Bronchial epithelial cell (primary cell): ENCODE data around the gene KSR1. TPM values are rescaled to one million over a fixed set of nuclear protein-coding genes. Genes with fewer than 3 reads are reported as not detected.
A peak's percentile ranks its signal among the peaks of the same experiment; 100 is the strongest.

Experiments used
- DNase-seq: peaks from one replicate; pipeline ENCODE4 v3.0.0-alpha.2; 2010; ENCODE audit warnings: low read depth
- FAIRE-seq: peaks from 2 replicates; lab custom pipeline; 2011; peaks lifted over from hg19 to GRCh38; lab: Jason Lieb, UNC
- H3K27me3 ChIP-seq: 2 replicates; pipeline ENCODE4 v1.5.1; 2011; ENCODE audit warnings: low read length; ENCODE audit not compliant: control insufficient read depth, insufficient read depth
- H3K36me3 ChIP-seq: 2 replicates; pipeline ENCODE4 v1.5.1; 2011; ENCODE audit warnings: low read length; ENCODE audit not compliant: control insufficient read depth, insufficient read depth
- H3K4me3 ChIP-seq: 2 replicates; pipeline ENCODE4 v1.5.1; 2011; ENCODE audit warnings: mild to moderate bottlenecking, low read depth, low read length, control low read depth
- total RNA-seq: library from RNA; depleted of rRNA; stranded (reverse); fragments of >200 nt; gene quantifications from 2 replicates; pipeline ENCODE4 v1.2.1, GENCODE V29; 2014
- TF ChIP-seq, protein P1 (sequence below): IDR thresholded peaks from 2 replicates; pipeline ENCODE4 v1.5.1; 2011; ENCODE audit warnings: mild to moderate bottlenecking, moderate library complexity, low read length, control low read depth, inconsistent platforms; ENCODE audit not compliant: insufficient read depth, severe bottlenecking

Gene KSR1
- total RNA-seq, 1 donor from 2014 or later = 0.53 TPM

DNA sequence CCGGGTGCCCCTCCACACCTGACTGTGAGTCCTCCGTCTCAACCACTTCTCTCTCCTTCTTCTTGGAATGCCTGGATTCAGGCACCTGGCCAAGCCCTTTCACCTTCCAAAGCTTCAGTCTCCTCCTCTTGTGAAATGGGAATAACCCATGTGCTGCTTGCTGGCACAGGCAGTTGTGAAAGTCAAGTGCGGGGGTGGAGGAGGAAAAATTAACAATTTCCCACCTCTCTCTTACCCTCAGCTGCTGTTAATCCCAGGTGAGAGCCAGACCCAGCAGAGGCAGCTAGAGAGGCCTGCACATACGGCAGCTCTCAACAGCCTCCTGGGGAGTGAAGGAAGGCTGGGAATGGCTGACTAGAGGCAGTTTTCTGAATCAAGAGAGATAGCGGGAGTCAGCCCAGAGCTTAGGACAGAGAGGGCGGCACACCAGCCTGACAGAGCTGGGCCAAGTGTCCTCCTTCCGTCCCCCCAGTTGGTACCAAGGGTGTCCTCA is 96.8 kb downstream of the KSR1 start:
- H3K36me3 ChIP-seq = no peaks in the 10 kb centered on the region
- no peak for FAIRE-seq
- no peaks in the 10 kb centered on the region for H3K27me3 ChIP-seq
- TF ChIP-seq, protein P1, sequence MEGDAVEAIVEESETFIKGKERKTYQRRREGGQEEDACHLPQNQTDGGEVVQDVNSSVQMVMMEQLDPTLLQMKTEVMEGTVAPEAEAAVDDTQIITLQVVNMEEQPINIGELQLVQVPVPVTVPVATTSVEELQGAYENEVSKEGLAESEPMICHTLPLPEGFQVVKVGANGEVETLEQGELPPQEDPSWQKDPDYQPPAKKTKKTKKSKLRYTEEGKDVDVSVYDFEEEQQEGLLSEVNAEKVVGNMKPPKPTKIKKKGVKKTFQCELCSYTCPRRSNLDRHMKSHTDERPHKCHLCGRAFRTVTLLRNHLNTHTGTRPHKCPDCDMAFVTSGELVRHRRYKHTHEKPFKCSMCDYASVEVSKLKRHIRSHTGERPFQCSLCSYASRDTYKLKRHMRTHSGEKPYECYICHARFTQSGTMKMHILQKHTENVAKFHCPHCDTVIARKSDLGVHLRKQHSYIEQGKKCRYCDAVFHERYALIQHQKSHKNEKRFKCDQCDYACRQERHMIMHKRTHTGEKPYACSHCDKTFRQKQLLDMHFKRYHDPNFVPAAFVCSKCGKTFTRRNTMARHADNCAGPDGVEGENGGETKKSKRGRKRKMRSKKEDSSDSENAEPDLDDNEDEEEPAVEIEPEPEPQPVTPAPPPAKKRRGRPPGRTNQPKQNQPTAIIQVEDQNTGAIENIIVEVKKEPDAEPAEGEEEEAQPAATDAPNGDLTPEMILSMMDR = no peak
- DNase-seq = peak; percentile 78
- no peak overlapping the region for H3K4me3 ChIP-seq

DNA sequence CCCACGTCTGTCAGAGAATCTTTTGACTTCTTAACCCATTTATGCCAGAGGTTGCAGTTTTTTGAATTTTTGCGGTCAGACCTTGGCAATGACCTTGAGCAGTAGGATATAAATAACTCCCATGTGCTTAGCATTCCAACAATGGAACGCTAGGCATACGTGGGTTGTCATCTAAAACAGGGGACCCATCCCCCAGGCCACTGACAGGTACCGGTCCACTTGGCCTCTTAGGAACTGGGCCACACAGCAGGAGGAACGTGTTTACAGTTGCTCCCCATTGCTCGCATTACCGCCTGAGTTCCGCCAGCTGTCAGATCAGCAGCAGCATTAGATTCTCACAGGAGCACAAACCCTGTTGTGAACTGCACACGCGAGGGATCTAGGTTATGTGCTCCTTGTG is 97.9 kb downstream of the KSR1 start:
- no peak for DNase-seq
- Histone ChIP-seq H3K27me3 (no peaks in the 10 kb centered on the region), H3K36me3 (no peaks in the 10 kb centered on the region), H3K4me3 (no peak overlapping the region)
- FAIRE-seq = no peak
- TF ChIP-seq, protein P1 = no peak

DNA sequence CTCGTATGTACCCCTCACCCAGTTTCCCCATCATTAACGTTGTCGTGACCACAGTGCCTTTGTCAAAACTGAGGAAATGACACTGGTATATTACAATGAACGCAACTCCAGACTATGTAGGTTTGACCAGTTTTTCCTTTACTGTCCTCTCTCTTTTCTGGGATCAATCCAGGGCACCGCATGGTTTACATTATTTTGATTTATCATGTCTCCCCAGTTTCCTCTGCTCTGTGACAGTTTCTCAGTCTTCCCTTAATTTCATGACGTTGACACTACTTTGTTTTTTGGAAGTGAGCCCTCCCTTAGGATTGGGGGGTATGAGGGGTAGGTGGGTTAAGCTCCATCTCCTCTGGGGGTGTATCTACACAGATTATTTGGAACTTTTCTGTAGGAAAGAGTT is 98.7 kb downstream of the KSR1 start:
- Histone ChIP-seq H3K36me3 (no peaks in the 10 kb centered on the region), H3K27me3 (no peaks in the 10 kb centered on the region), H3K4me3 (no peak overlapping the region)
- TF ChIP-seq, protein P1 = no peak
- no peak for FAIRE-seq
- no peak for DNase-seq

DNA sequence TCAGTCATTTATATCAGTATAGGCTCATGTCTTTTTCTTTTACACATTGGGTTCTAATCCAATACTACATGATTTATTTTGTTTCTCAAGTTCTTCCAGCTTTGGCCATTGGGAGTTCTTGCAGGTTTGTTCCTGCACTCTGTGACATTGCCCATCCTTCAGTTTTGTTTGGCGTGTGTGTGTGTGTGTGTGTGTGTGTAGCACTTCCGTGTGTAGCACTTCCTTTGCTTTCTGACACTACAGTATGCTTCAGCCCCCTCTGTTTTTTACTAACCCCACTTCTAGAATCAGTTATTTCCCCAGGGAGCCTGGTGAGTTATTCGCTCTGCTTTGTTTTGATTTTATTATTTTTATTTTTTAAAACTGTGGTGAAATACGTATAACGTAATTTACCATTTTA is 99.1 kb downstream of the KSR1 start:
- H3K36me3 ChIP-seq = no peaks in the 10 kb centered on the region
- H3K27me3 ChIP-seq = no peaks in the 10 kb centered on the region
- DNase-seq (no peak), FAIRE-seq (no peak)
- no peak overlapping the region for H3K4me3 ChIP-seq
- TF ChIP-seq, protein P1 = no peak

DNA sequence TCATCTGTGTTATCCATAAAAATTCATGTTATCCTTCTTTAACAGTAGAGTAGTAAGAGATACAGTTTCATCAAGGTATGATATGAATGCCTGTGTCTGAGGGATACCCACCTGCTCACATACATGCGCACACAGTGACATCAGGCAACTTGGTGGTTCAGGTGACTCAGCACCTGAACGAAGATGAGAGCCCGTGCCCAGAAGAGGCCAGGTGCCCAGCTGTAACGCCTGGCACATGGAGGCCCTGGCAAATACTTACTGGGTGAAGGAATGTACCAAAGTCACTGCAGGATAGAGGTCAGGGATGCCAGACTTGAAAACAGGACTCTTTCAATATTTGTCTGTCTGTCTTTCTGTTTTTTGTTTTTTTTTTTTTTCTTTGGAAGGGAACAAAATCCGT is 102.1 kb downstream of the KSR1 start:
- no peaks in the 10 kb centered on the region for H3K36me3 ChIP-seq

More for the DNA sequence above, 102.1 kb downstream of the KSR1 start:
- TF ChIP-seq, protein P1 = no peak
- Histone ChIP-seq H3K27me3 (no peaks in the 10 kb centered on the region), H3K4me3 (no peak overlapping the region)
- no peak for FAIRE-seq
- DNase-seq = no peak
